ENCODE measurements around the gene TTC22.

DNA sequence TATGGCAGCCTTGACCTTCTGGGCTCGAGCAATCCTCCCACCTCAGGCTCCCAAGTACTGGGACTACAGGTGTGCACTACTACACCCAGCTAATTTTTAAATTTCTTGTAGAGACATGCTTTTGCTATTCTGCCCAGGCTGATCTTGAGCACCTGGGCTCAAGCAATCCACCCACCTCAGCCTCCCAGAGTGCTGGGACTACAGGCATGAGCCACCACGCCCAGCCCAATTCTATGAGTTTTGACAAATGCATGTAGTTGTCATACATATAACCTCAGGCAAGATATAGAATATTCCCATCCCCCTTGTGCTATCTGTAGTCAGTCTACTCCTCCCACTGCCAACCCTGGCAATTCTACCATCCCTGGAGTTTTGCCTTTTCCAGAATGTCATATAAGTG, 38.7 kb upstream of the TTC22 start:
- TF ChIP-seq, protein P1, sequence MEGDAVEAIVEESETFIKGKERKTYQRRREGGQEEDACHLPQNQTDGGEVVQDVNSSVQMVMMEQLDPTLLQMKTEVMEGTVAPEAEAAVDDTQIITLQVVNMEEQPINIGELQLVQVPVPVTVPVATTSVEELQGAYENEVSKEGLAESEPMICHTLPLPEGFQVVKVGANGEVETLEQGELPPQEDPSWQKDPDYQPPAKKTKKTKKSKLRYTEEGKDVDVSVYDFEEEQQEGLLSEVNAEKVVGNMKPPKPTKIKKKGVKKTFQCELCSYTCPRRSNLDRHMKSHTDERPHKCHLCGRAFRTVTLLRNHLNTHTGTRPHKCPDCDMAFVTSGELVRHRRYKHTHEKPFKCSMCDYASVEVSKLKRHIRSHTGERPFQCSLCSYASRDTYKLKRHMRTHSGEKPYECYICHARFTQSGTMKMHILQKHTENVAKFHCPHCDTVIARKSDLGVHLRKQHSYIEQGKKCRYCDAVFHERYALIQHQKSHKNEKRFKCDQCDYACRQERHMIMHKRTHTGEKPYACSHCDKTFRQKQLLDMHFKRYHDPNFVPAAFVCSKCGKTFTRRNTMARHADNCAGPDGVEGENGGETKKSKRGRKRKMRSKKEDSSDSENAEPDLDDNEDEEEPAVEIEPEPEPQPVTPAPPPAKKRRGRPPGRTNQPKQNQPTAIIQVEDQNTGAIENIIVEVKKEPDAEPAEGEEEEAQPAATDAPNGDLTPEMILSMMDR (IDR thresholded peaks at IDR 0.05) = no peak
- TF ChIP-seq ZFX (IDR thresholded peaks at IDR 0.05; ENCODE audit: borderline replicate concordance) = no peak
